GF-D8 (cell line): ENCODE results near the gene WBP1.
A peak's percentile ranks its signal among the peaks of the same experiment; 100 is the strongest.

Experiments
- DNase-seq: peaks from one replicate; lab custom pipeline; 2025; lab: John Stamatoyannopoulos, UW

WBP1 gene

GRCh38 chr2:74502720-74503505 is 44.7 kb downstream of the WBP1 start:
- peak; percentile 30 for DNase-seq

- DNase-seq, result no peak
These were observed 45.6 kb downstream of the WBP1 start for GRCh38 chr2:74503506-74504475.

- DNase-seq, result no peak
These were observed 46.4 kb downstream of the WBP1 start for GRCh38 chr2:74504591-74504990.

GRCh38 chr2:74505448-74506246 is 47.4 kb downstream of the WBP1 start:
- DNase-seq, result no peak

- DNase-seq, result peak; percentile 88
These were observed 49.1 kb downstream of the WBP1 start, which contains the start of gene PCGF1 for GRCh38 chr2:74507145-74507925. Gene PCGF1 (minus strand): TSS chr2:74507695. CDS start chr2:74507668, 27 bp downstream.

GRCh38 chr2:74507926-74508520 is 49.8 kb downstream of the WBP1 start:
- DNase-seq, result no peak

- DNase-seq, result no peak
These were observed 52.0 kb downstream of the WBP1 start for GRCh38 chr2:74510272-74510671.
